SK-N-MC (cell line): ENCODE measurements around the gene TMEM47.
A peak's percentile ranks its signal among the peaks of the same experiment; 100 is the strongest.

ENCODE experiments used
- DNase-seq: peaks from one replicate; pipeline ENCODE4 v3.0.0-alpha.2; 2011; ENCODE audit warnings: low read depth, low spot score
- H3K27ac ChIP-seq: fragments of 200-600 bp; sonication (generic); 2 replicates; pipeline ENCODE4 v1.5.1; 2016; ENCODE audit warnings: mixed run types
- H3K36me3 ChIP-seq: fragments of 200-600 bp; sonication (generic); 2 replicates; pipeline ENCODE4 v1.6.1; 2017; ENCODE audit warnings: antibody characterized with exemption, low read length, mixed read lengths; ENCODE audit not compliant: insufficient read depth
- H3K4me3 ChIP-seq: fragments of 200-600 bp; sonication (generic); 2 replicates; pipeline ENCODE4 v1.5.1; 2016
- H3K9ac ChIP-seq: fragments of 200-600 bp; sonication (generic); 2 replicates; pipeline ENCODE4 v1.8.0; 2017; ENCODE audit warnings: mixed run types, mixed read lengths; ENCODE audit not compliant: insufficient read length
- H3K9me3 ChIP-seq: fragments of 200-600 bp; sonication (generic); 2 replicates; pipeline ENCODE4 v1.6.1; 2017; ENCODE audit warnings: low read depth, mild to moderate bottlenecking, antibody characterized with exemption, low read length, moderate library complexity, mixed read lengths
- EZH2 ChIP-seq: fragments of 200-600 bp; sonication (generic); IDR thresholded peaks from one replicate; pipeline ENCODE4 v1.6.1; 2017; ENCODE audit warnings: antibody characterized with exemption
- FOXP2 ChIP-seq: optimal IDR thresholded peaks from 2 replicates; pipeline ENCODE3; 2011; ENCODE audit warnings: mild to moderate bottlenecking, moderate library complexity; ENCODE audit not compliant: insufficient read depth; ENCODE audit errors: extremely low read length, control extremely low read depth
- POLR2AphosphoS5 ChIP-seq: IDR thresholded peaks from 2 replicates; pipeline ENCODE4 v1.6.1; 2012; ENCODE audit warnings: mild to moderate bottlenecking, low read depth, low read length, borderline replicate concordance

Gene TMEM47

GRCh38 chrX:34653811-34654210 is 3.3 kb downstream of the TMEM47 start:
- Histone ChIP-seq H3K27ac (peak overlapping the region; percentile 91), H3K9me3 (no peaks in the 10 kb centered on the region), H3K4me3 (peak overlapping the region; percentile 86), H3K36me3 (peaks cover 5% of the 10 kb centered on the region), H3K9ac (peak overlapping the region; percentile 86)
- no peak for TF ChIP-seq FOXP2
- no peak for TF ChIP-seq POLR2AphosphoS5
- no peak for TF ChIP-seq EZH2
- no peak for DNase-seq

DNA sequence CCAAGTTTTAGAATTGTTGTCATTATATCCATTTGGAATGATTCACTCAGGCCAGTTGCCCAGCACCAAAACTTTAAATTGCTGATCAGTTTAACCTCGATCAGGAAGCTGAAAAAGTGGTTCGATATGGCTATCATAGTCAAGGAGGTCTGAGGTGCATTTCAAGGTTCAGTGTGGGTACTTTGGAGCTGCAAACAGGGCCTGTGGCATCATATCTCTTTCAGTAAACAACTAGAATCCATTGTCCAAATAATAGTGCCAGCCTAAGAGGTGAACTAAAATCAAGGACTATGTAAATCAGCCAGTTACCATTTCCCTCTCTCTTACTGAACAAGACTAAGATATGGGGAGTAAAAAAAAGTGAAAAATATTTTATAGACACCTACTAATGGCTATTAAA is 14.2 kb downstream of the TMEM47 start:
- Histone ChIP-seq H3K36me3 (no peaks in the 10 kb centered on the region), H3K9ac (no peak overlapping the region), H3K4me3 (no peak overlapping the region), H3K9me3 (no peaks in the 10 kb centered on the region), H3K27ac (no peak overlapping the region)
- DNase-seq: no peak
- TF ChIP-seq FOXP2: no peak
- TF ChIP-seq EZH2: no peak
- TF ChIP-seq POLR2AphosphoS5: no peak

- Histone ChIP-seq H3K27ac (no peak overlapping the region), H3K4me3 (no peak overlapping the region), H3K36me3 (peaks cover 4% of the 10 kb centered on the region; the same call in 1 of the 2 replicates), H3K9ac (no peak overlapping the region), H3K9me3 (no peaks in the 10 kb centered on the region)
- no peak for DNase-seq
- no peak for TF ChIP-seq FOXP2
- TF ChIP-seq POLR2AphosphoS5: no peak
- no peak for TF ChIP-seq EZH2
These were observed 19.0 kb downstream of the TMEM47 start for GRCh38 chrX:34638116-34638515.

GRCh38 chrX:34634349-34634748 is 22.7 kb downstream of the TMEM47 start:
- H3K9ac ChIP-seq: no peak overlapping the region
- H3K27ac ChIP-seq: peak overlapping the region; percentile 58; the same call in 1 of the 2 replicates
- no peak for DNase-seq
- TF ChIP-seq FOXP2 (no peak), POLR2AphosphoS5 (no peak), EZH2 (no peak)
- no peak overlapping the region for H3K4me3 ChIP-seq
- peaks cover 4% of the 10 kb centered on the region; the same call in 1 of the 2 replicates for H3K36me3 ChIP-seq
- H3K9me3 ChIP-seq: no peaks in the 10 kb centered on the region

DNA sequence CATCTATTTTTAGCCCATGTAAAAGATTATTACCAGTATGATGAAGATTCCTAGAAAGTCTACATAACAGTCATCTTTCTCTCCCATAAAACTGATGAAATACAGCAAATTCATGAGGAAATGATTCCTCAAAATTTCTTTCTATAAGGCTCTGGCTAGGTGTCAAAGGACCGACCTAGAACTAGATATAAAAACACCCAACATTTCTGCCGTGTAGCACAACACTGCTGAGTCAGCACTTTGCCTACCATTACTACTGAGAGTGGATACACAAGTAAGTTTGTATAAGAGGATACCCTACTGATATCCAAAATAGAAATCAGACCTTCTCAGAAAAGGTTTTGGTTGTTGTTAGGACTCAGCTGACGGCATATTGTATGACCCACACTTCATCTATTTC is 24.7 kb downstream of the TMEM47 start:
- no peak for DNase-seq
- H3K36me3 ChIP-seq: peaks cover 4% of the 10 kb centered on the region; the same call in 1 of the 2 replicates

DNA sequence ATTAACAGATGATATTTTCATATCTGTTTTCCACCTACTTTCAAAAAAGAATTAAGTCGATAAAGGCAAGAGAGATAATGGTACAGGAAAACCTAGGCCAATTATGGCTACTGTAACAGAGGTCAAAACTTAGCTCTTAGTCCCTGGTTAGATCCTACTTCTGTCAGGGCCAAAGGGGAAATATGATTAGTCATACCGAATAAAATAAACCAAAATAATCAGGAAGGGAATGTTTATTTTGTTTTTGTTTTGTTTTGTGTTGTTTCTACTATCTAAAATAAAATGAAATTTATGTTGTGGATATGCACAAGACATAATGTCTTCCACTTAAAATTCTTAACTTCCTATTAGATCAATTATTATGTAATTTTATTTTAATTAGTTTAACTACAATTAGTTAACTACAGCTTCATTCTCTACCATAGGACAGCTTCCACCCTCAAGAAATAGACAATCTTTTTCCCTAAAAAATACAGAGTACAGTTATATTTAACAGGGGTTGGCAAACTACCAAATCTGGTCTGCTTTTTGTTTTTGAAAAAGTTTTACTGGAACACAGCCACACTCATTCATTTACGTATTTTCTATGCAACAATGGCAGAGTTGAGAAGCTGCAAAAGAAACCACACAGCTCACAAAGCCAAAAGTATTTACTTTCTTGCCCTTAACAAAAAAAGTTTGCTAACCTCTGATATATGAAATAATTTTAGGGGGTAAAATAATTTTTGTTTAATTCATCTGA is 25.4 kb downstream of the TMEM47 start:
- H3K27ac ChIP-seq: peak overlapping the region; percentile 85; the same call in 1 of the 2 replicates

More for the DNA sequence above, 24.7 kb downstream of the TMEM47 start:
- peak overlapping the region; percentile 85 for H3K27ac ChIP-seq
- H3K4me3 ChIP-seq: peak overlapping the region; percentile 51
- TF ChIP-seq POLR2AphosphoS5 (no peak), FOXP2 (no peak), EZH2 (no peak)
- H3K9ac ChIP-seq: no peak overlapping the region
- H3K9me3 ChIP-seq: no peaks in the 10 kb centered on the region

GRCh38 chrX:34629572-34629971 is 27.5 kb downstream of the TMEM47 start:
- no peaks in the 10 kb centered on the region for H3K36me3 ChIP-seq
- TF ChIP-seq POLR2AphosphoS5 (peak; percentile 60; the same call in 1 of the 2 replicates), FOXP2 (no peak)
- DNase-seq: peak; percentile 95
- H3K27ac ChIP-seq: peak overlapping the region; percentile 93
- no peaks in the 10 kb centered on the region for H3K9me3 ChIP-seq
- no peak overlapping the region for H3K9ac ChIP-seq
- H3K4me3 ChIP-seq: peak overlapping the region; percentile 62

More for the DNA sequence above, 25.4 kb downstream of the TMEM47 start:
- Histone ChIP-seq H3K4me3 (peak overlapping the region; percentile 51), H3K36me3 (peaks cover 2% of the 10 kb centered on the region; the same call in 1 of the 2 replicates), H3K9me3 (no peaks in the 10 kb centered on the region), H3K9ac (no peak overlapping the region)
- TF ChIP-seq FOXP2: no peak
- no peak for TF ChIP-seq EZH2
- no peak for TF ChIP-seq POLR2AphosphoS5
- peak; percentile 73 for DNase-seq

GRCh38 chrX:34624416-34624815 is 32.7 kb downstream of the TMEM47 start:
- no peaks in the 10 kb centered on the region for H3K9me3 ChIP-seq
- no peaks in the 10 kb centered on the region for H3K36me3 ChIP-seq
- no peak overlapping the region for H3K9ac ChIP-seq
- no peak for TF ChIP-seq FOXP2
- TF ChIP-seq POLR2AphosphoS5: no peak
- TF ChIP-seq EZH2: no peak
- no peak overlapping the region for H3K4me3 ChIP-seq
- H3K27ac ChIP-seq: no peak overlapping the region
- DNase-seq: no peak
